Muscle of leg (tissue), 11 donors: Measurements from ENCODE around the gene DNAJB12. TPM values are rescaled to one million over a fixed set of nuclear protein-coding genes. Genes with fewer than 3 reads are reported as not detected.
"Not testable (repeated sequence)": the region's sequence is repeated elsewhere in the genome, so short reads cannot be mapped to it uniquely, and the experiment has no call there.

Source experiments
- DNase-seq: peaks from one replicate; pipeline ENCODE4 v3.0.0; 2013
- H3K27ac ChIP-seq: one replicate; pipeline ENCODE4 v1.5.1; 2013; ENCODE audit warnings: mild to moderate bottlenecking, low read length, control low read depth
- H3K27me3 ChIP-seq: one replicate; pipeline ENCODE4 v1.6.1; 2013; ENCODE audit warnings: low read length; ENCODE audit not compliant: control insufficient read depth, insufficient read depth
- H3K36me3 ChIP-seq: one replicate; pipeline ENCODE4 v1.6.1; 2013; ENCODE audit warnings: low read length; ENCODE audit not compliant: control insufficient read depth, insufficient read depth
- H3K4me1 ChIP-seq: one replicate; pipeline ENCODE4 v1.6.1; 2013; ENCODE audit warnings: low read length; ENCODE audit not compliant: control insufficient read depth, insufficient read depth
- H3K4me3 ChIP-seq: one replicate; pipeline ENCODE4 v1.5.1; 2013; ENCODE audit warnings: low read length, control low read depth
- H3K9me3 ChIP-seq: replicated peaks from 2 replicates; pipeline ENCODE4 v1.6.1; 2013; ENCODE audit warnings: low read depth, low read length; ENCODE audit not compliant: control insufficient read depth
- WGBS: methylation state at CpG from one replicate; pipeline ENCODE4 v1.1.5; 2013; ENCODE audit warnings: missing lambda C conversion rate; ENCODE audit not compliant: insufficient coverage; 5-methylcytosine and 5-hydroxymethylcytosine counted together
- polyA plus RNA-seq, 8 donors: library from polyadenylated mRNA; unstranded; fragments of 120-200 nt; gene quantifications; one replicate each; pipeline versions ENCODE4 v1.2.1 to v1.2.3, GENCODE V29; 2013; ENCODE audit warnings: inconsistent platforms in 1 of 8, low replicate concordance in 1 of 8; ENCODE audit not compliant: insufficient read length in 8 of 8, insufficient read depth in 1 of 8
- total RNA-seq: library from RNA; stranded (reverse); fragments of 120-200 nt; gene quantifications from one replicate; pipeline ENCODE4 v1.2.4, GENCODE V29; 2013

Gene DNAJB12
- total and polyA plus RNA-seq, 9 donors = 19.6 to 25.1 (median 22.8) TPM

DNA sequence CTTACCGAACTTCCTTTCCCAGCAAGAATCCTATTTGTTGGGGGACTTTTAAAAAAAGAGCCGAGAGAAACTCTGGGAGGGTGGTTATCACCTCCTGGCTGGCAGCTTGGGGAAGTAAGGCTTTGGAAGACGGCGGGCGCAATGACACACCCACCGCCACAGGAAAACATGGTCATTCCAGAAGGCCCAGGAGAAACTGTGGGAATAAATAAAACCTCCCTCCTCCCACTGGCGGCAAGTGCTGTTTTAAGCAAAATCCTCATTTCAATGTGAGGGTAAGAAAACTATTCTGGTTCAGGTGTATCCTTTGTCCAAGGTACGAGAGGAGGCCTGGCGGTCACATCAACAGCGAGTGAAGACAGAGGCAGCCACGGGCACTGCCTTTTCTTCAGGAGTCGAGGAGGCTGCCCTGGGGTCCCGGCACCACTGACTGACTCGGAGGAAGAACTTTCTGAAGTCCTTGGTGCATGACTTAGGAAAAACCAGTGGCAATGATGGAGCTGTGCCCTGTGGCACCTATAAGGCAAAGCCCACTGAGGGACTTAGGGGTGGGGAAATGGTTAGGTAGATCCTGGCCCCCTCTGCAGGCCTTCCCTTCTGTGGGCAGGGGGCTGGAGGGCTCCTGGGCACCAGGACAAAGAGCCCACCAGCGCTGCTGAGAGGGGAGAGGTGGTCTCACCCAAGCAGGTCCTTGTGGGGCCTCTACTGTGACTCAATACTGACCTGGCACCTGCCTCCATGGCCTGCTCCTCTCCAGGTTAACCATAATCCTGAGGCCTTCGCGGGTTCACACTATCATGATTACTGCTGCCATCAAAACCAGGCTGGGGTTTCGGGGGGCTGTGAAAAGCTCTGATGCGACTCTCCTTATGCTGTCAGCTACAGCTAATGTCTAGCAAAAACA is 21.4 kb downstream of the DNAJB12 start:
- 93% methylated on average over 11 of the region's 19 CpGs for WGBS
- H3K9me3 ChIP-seq = no peaks in the 10 kb centered on the region
- H3K4me3 ChIP-seq = no peak overlapping the region
- H3K36me3 ChIP-seq = peaks cover 48% of the 10 kb centered on the region
- H3K4me1 ChIP-seq = peaks cover 80% of the 10 kb centered on the region
- H3K27ac ChIP-seq = peak overlapping the region; percentile 93
- H3K27me3 ChIP-seq = no peaks in the 10 kb centered on the region
- DNase-seq = no peak

- H3K27me3 ChIP-seq = no peaks in the 10 kb centered on the region
- 34% methylated on average over 10 of the region's 12 CpGs for WGBS
- H3K4me1 ChIP-seq = peaks cover 88% of the 10 kb centered on the region
- H3K4me3 ChIP-seq = no peak overlapping the region
- H3K9me3 ChIP-seq = no peaks in the 10 kb centered on the region
- peaks cover 40% of the 10 kb centered on the region for H3K36me3 ChIP-seq
- DNase-seq = no peak
- H3K27ac ChIP-seq = peak overlapping the region; percentile 93
These were observed 22.2 kb downstream of the DNAJB12 start for GRCh38 chr10:72332423-72333111.

DNA sequence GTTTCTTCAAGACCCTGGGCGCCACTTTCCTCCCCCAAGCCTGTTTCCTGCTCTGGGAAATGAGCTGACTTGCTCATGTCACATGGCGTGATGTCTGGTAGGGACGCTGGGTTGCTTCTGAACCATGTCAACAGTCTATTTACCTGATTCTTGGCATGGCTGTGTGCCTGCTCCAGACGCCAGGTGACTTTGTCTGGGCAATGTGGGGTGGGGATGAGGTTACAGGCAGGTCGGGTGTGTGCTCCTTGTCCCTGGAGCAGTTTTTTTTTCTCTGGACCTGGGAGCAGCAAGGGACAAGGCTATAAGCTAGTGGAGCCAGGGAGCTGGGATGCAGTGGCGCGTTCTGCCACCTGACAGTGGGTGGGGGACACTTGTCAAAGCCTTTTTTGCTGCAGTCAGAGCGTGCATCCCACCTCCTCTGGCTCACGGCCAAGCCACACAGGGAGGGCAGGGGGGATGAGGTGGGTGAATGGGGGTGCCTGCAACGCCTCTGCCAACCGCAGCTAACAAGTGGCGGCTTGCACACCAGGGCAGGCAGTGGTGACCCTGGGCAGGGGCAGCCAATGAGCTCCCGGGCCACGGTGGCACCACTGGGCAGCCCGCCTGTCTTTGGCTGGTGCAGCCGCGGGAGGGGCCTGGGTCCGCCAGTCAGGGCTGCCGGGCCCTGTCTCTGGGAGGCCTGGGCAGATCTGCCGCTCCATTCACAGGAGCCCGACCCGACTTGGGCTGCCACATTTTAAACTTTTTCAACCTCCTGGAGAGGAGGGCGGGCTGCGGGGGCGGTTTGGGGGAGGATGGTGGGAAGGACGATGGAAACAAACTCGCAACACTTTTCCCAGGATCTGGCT is 22.9 kb downstream of the DNAJB12 start:
- Histone ChIP-seq H3K36me3 (peaks cover 34% of the 10 kb centered on the region), H3K4me3 (no peak overlapping the region), H3K9me3 (no peaks in the 10 kb centered on the region), H3K27me3 (no peaks in the 10 kb centered on the region), H3K4me1 (peaks cover 91% of the 10 kb centered on the region), H3K27ac (peak overlapping the region; percentile 93)
- DNase-seq = peak; percentile 85
- 5% methylated on average over 20 of the region's 27 CpGs for WGBS

DNA sequence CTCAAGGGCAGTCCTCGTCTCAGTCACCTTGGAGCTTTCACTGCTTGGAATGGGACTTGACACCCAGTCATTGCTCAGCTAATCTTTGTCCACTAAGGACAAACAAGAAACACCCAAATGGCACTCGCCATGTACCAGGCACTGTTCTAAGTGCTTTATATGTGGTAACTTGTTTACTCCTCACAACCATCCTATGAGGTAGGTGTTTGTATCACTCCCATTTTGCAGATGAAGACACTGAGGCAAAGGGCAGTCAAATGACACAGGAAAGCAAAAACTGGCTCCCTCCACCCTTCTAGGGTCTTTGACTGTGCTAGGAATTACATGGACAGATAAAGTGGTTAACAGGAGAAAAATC is 24.7 kb downstream of the DNAJB12 start:
- Histone ChIP-seq H3K27me3 (no peaks in the 10 kb centered on the region), H3K27ac (no peak overlapping the region), H3K9me3 (no peaks in the 10 kb centered on the region), H3K4me3 (no peak overlapping the region), H3K4me1 (peaks cover 85% of the 10 kb centered on the region), H3K36me3 (peaks cover 17% of the 10 kb centered on the region)
- peak; percentile 10 for DNase-seq
- WGBS = 83% methylated on average over 1 of the region's 2 CpGs

DNA sequence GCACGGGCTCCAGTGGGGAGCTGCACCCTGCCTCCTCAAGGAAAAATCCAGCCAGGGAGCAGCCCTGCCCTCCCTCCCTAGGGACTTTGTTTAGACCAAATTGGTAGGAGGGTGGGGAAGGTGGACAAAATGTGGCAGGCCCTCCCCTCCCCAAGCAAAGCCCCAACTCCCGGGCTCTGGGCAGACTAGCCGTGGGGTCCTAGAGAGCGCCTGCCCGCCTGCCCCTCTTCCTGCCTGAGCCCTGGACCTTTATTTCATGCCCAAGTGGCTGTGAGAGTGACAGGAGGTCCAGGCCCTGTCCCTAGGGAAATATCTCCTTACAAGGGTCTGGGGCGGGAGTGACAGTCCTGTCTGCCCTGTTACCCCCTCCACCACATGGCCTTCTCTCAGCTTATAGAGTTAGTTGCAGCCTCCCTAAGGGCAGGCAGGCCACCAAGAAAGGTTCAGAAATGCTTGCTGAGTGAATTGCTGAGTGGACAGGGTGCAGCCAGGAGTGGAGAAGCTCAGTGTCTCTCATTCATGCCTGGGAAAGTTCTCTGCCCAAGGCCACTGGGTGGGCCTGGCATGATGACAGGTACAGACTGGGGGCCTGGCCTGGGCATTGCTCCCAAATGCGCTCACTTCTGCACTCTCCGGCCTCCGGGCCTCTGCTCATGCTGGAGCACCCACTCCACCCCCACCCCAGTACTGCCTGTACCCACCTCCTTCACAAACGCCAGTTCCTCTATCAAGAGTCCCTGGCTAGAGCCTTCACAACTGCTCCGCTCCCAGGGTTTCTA is 25.2 kb downstream of the DNAJB12 start:
- no peak for DNase-seq

DNA sequence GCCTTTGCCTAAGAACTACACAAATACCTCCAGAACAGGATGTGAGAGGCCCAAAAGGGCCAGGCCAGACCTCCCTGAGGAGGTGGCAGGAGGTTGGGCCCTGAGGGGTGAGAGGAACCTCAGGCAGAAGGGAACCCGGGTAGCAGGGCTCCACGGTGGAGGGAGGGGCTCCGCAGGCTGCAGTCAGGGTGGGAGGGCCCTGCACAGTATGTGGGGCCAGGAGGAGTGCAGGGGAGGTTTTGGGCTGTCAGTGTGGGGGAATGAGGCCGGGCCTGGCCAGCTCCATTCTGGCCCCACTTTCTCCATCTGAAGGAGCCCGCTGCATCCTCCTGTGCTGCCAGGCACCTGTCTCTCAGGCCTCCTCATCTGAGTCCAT is 25.9 kb downstream of the DNAJB12 start:
- no peaks in the 10 kb centered on the region for H3K9me3 ChIP-seq
- peaks cover 7% of the 10 kb centered on the region for H3K36me3 ChIP-seq
- H3K4me3 ChIP-seq = no peak overlapping the region
- H3K27me3 ChIP-seq = no peaks in the 10 kb centered on the region
- peak overlapping the region; percentile 51 for H3K27ac ChIP-seq
- WGBS = 34% methylated on average over 3 of the region's 5 CpGs
- DNase-seq = no peak
- H3K4me1 ChIP-seq = peaks cover 84% of the 10 kb centered on the region

More for the DNA sequence above, 25.2 kb downstream of the DNAJB12 start:
- peaks cover 85% of the 10 kb centered on the region for H3K4me1 ChIP-seq
- H3K27ac ChIP-seq = no peak overlapping the region
- no peak overlapping the region for H3K4me3 ChIP-seq
- WGBS = 79% methylated on average over 5 of the region's 11 CpGs
- peaks cover 11% of the 10 kb centered on the region for H3K36me3 ChIP-seq
- H3K9me3 ChIP-seq = no peaks in the 10 kb centered on the region
- H3K27me3 ChIP-seq = no peaks in the 10 kb centered on the region

DNA sequence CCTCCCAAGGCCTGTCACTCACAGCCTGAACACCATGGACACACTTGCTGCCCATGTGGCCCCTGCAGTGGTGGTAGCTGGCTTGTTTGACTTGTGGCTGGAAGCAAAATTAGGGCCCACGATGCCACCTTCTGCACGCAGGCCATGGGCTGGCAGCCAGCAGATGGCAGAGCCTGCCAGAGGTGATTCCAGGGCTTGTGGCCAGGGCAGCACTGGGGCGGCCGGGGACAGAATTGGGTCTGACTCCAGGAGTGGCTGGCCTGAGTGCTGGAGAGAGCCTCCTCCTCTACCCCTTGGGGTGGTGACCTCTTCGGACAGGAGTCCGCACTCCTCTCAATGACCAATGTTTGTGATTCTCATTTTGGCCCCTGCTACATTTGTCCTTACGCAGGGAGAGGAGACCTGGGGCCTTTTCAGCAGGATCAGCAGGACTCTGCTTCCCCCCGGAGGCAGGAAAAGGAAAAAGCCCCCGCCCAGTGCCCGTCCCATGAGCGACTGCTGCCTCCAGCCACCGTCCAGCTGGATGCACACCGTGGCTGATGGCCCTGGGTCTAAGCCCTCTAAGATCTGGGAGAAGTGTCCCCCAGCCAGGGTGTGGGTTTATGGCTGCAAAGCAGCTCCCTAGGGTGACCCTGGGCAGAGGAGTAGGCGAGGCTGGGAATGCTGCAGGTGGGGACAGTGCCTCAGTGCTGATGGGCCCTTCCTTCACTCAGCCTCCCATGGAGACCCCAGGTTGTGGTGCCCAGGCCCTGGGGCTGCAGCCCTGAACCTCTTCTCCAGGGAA is 26.5 kb downstream of the DNAJB12 start:
- WGBS = 29% methylated on average over 7 of the region's 14 CpGs
- Histone ChIP-seq H3K9me3 (no peaks in the 10 kb centered on the region), H3K27me3 (no peaks in the 10 kb centered on the region), H3K27ac (peak overlapping the region; percentile 63), H3K4me1 (peaks cover 84% of the 10 kb centered on the region), H3K4me3 (no peak overlapping the region), H3K36me3 (peaks cover 1% of the 10 kb centered on the region)
- peak; percentile 86 for DNase-seq

- peak overlapping the region; percentile 15 for H3K27ac ChIP-seq
- H3K4me3 ChIP-seq, H3K36me3 ChIP-seq, H3K9me3 ChIP-seq, H3K27me3 ChIP-seq, DNase-seq: not testable (repeated sequence)
- 69% methylated on average over 26 of the region's 32 CpGs for WGBS
- H3K4me1 ChIP-seq = peaks cover 84% of the 10 kb centered on the region
These were observed 27.8 kb downstream of the DNAJB12 start for GRCh38 chr10:72326665-72327603.
